ENCODE data around the gene CCDC91.

CCDC91 gene, protein sequence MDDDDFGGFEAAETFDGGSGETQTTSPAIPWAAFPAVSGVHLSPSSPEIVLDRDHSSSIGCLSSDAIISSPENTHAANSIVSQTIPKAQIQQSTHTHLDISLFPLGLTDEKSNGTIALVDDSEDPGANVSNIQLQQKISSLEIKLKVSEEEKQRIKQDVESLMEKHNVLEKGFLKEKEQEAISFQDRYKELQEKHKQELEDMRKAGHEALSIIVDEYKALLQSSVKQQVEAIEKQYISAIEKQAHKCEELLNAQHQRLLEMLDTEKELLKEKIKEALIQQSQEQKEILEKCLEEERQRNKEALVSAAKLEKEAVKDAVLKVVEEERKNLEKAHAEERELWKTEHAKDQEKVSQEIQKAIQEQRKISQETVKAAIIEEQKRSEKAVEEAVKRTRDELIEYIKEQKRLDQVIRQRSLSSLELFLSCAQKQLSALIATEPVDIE

DNA sequence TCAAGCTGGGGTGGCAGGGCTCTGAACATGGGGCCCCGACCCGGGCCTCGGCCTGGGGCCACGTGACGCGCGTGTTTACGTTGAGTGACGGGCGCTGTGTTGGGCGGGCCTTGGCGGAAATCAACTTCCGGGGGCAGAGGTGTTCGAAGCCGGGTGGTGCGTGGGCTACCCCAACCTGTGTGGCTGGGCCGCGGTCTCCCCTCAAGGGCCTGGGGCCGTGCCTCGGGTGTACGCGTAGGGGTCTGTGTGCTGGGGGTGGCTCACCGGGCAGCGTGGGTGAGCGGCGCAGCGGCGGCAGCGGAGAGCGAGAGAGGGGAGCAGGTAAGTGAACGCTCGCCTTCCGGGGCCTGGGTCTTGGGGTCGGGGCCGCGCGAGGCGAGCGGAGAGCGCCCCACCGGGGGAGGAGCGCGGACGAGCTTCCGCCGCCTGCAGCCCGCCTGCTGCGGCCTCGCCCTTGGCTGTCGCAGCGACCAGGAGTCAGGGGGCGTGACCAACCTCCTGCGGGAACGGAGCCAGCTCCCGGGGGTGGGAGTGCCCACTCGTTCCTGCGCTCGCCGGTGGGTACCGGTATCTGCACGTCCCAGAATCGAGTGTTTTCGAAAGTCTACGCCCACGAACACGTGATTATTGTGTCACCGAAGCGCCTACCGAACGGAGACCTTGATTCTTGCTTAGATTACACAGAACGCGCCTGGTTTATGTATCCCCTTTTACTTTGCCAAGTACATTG, at the start of gene CCDC91:
CCDC91 (plus strand) TSS at position 136 of the 730 bp plus-strand sequence. CDS start 66,760 bp downstream, outside the sequence.
- DNase-seq = peak; percentile 77

DNA sequence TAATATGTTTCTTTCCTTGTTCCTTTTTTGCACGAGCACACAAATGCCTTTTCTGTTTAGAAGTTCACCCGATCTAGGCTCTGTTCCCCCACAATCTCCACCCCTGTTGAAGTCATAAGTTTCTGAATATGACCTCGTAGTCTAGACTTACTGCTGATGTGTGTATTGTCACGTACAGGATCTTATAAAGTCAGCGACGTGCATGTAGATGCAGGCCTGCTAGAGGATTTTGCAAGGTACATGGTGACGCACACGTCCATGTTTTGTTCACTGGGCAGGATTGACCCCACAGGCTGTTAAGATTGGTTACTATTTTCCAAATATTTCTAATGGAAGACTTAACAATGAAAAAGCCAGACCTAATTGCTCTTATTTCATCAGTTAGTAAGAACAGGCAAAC, 46.2 kb upstream of the CCDC91 start:
- DNase-seq = no peak

DNA sequence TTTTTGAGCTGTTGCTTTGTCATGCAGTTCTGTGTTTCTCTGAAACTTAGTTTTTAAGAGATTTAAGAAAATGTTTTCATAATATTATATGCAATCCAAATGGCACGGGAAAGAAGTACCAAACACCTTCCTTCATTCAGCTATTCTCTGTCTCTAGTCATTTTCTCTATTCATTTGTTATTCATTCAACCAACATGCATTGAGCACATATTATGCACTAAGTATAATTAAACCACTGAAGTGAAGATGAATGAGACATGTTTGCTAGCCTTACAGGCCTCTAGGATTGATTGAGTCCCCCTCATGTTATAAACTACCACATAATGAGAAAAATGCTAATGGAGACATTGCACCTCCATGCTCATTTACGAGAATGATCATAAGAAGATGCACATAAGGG, 45.7 kb upstream of the CCDC91 start:
- DNase-seq = no peak

DNA sequence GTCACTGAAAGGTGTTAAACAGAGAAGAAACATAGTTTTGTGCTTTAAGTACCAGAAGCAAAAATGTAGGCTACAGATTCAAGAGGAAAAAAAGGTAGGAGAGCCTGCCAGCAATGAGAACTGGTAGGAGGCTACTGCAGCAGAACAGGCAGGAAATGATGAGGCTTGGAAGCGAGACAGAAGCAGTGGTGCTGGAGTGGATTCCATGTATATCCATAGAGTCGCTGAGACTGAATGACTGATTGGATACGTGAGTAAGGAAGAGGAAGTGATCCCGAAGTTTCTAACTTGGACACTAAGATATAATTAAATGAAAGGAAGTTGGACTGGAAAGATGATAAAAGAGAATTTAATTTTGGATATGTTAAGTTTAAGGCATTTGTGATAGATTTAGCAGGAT, 45.0 kb upstream of the CCDC91 start:
- DNase-seq = no peak

DNA sequence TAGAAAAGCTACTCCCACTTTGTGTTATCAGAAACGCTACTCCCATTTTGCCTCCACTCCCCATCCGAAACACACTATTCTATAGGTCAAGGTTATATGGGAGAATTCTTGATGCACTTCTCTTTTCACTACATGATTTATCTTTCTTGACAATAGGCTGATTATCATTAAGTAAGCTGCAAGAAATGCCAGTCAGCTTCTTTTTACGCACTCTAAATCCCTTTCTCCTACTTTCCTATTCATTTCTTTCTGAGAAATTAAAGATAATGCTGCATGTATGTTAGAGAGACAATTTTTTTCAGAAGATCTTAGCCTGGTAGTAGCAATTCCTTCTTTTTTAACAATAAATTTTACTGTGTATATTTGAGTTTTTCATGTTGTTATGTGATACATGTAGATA, 41.0 kb upstream of the CCDC91 start:
- DNase-seq = no peak

DNA sequence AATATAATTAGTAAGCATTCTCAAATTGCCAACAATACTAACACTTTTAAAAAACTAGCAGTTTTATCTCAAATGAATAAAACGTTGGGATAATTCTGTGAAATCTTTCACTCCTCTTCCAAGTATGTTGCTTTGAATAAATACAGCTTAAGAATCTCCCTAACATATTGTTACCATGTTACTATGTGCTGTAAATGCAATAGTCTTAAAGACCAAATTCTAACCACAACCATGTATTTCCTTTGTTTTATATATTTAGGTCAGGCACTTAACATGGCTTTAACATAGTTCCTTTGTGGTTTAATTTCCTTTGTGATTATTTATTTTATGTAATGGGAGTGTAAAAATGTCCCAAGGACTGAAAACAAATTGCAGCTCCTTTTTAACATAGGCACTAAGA, 33.9 kb upstream of the CCDC91 start:
- DNase-seq = no peak

DNA sequence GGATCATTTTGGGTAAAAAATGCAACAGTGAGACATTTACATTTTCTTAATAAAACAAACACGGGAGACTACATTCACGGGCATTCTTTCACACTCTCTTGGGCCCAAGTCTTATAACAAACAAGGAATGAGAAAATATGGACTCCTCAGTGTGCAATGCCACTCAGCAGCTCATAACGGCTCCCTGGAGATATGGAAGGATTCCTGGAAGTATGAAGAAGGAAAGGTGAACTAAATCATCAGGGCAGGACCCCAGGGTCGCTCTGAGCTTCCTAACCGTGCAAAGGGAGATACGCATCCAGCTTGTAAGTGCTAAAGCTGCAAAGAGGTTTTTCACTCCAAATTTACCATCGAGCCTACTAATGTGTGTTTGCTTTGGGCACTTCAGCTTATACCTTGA, 33.5 kb upstream of the CCDC91 start:
- DNase-seq = no peak

DNA sequence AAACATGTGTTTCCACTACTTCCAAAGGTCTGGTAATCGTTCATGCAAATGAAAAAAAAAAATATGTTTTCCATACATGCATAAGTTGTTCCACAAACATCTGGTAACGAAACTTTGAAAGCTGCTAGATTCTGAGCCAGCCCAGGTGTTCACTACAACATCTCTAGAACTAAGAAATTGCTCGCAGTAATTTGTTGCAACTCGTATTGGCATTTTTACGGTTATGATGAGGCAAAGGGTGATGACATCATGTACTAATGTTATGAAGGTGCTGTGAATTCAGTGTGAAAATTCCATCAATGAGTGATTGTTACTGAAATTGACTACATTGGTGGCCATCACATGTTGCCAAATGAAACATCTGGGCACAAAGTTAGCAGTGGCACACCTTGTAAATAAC, 31.9 kb upstream of the CCDC91 start:
- DNase-seq = no peak

DNA sequence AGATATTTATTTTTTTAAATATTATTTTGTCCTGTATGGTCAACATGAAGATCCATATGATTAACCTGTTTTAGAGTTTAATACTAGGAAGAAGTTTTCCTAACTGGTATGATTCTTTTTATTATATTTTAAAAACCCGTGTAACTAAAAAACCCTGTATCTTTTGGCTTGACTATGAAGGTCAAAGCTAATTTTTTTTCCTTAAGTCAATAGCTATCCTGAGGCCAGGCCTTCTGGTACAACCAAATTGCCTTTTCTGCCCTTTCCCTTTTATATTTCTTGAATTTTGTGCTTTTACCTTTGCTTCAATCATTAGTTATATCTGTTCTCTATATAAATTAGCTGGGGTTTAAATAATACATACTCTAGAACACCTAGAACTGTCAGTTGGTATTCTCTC, 30.6 kb upstream of the CCDC91 start:
- no peak for DNase-seq

DNA sequence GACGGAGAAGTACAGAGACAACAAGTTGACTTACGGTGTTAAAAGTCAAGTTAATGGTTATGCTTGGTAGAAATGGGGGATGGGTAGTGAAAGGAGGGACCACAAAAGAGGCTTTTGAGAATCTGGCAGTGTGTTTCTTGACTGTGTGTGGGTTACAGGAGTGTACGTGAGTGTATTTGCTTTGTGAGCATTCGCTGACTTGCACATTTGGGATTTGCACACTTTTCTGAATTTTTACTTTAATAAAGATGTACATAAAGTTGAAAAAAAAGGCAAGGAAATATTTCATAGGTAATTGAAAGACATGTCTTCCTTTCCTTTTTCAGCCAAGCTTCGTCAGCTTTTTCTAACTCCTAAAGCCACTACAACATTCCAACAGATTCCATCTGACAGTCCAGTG, 28.6 kb upstream of the CCDC91 start:
- no peak for DNase-seq

DNA sequence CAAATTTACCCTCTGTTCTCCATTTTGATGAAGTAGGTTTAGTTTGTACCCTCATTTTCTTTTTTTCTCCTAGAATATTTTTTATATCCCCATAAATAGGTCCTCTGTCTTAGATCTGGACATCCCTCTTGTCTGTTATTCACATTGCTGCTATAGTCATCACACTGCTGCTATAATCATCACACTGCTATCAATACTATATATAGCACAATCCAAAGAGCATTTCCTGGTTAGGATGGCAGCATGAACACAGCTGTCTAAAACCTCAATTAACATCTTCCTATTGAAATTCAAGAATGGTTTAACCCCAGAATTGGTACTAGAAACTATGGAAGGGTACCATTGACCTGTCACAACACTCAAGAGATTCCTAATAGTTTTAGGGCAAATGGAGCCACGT, 27.6 kb upstream of the CCDC91 start:
- DNase-seq = no peak

DNA sequence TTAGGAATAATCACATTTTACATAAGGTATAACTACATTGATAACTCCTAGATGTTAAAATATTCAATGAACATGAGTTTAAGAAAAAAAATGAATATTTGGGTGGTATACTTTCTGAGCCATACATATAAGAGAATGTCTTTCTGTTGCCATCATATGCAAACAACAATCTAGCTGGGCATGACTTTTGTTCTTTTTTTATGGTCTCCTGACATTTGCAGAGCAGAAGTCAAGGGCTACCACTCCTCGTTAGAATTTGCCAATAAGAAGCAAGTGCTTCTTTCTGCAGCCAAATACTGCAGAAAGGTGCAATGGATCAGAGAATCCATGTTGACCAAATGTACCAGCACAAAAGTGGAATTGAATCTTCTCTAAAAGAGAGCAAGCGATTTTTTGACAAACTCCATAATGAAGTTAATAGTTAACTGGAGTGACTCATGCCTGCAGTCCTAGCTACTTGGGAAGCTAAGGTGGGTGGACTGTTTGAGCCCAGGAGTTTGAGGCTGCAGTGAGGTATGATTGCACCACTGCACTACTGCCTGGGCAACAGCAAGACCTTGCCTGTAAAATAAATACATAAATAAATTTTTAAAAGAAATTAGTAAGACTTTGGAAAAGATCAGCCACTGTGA, 25.5 kb upstream of the CCDC91 start:
- DNase-seq = no peak

DNA sequence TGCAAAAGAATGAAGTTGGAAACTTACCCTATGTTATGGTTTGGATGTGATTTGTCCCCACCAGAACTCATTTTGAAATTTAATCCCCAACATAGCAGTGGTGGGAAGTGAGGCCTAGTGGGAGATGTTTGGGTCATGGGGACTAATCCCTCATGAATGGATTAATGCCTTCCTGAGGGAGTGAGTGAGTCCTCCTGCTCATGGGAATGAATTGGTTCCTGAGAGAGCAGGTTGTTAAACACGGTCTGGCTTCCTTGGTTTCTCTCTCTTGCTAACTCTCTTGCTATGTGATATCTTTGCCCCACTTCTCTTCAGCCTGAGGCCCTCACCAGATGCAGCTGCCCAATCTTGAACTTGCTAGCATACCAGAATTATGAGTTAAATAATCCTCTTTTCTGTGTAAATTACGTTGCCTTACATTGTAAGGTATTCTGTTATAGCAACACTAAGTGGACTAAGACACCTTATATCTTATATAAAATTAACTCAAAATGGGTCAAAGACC, 22.2 kb upstream of the CCDC91 start:
- DNase-seq = no peak

DNA sequence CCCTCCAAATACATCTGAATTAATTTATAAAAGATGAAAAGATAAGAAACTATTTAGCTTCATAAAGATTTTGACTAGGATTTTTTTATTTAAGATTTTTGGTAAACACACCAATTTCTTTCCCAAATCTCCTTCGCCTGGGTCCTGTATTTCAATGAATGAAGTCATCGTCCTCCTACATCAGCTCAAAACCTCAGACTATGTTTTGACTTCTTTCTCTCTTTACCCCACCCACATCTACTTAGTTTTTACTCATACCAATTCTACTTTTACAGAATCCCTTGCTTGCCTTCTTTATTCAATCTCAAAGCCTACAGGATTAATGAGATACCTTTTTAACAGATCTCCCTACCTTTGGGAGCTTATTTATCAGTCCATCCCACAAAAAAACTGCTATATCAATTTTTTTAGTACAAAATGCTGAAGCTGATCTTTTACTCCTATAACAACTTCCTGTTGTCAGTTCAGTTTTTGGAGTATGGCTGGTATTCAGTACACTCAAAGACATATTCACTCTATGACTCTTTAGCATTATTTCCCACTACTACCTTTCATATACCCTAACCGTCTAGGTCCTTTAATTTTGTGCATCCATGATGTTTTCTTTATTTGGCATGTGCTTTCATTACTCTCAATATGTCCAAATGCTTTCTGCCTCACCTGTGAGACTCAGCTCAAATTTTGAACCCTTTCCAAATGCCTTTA, 18.7 kb upstream of the CCDC91 start:
- DNase-seq = no peak

DNA sequence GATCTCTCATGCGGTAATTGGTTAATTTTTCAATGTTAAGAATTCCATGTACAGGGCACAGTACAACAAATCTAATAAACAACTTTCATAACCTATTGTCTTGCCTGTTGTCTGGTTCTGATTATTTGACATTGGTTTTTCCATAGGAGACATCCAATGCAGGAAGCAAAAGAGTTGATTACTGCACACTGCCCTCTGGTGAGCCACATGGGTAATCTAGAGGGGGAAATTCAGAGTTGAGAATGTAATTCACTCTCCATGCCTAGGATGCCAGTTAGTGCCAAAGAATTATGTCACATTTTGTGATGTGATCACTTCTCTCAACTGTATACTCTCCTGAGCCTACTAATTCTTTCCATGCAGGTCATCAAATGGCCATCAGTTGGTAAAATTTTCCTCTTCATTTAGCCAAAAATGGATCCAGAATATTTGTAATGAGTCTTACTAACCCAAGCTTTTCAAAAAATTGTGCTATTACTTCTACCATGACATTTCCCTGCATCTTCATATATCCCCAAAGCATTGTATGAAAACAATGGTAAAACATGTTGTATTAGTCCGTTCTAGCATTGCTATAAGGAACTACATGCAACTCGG, 17.7 kb upstream of the CCDC91 start:
- peak; percentile 79 for DNase-seq

DNA sequence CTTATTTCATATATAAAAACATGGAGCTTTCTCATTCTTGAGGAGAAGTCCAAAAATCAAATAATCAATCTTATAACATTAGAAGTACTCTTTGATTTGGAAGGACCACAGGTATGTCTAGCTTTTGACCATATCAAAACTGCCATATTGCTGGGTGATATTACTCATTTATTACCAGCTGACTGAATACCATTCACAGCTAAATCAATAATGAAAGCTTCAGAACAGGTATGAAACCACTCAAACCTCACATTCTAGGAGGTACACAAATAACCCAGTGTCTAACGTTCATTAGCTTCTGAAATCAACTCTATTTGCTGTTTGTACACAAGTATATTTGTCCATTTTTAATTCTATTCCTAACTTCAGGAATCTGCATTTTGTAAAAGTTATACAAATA, 16.8 kb upstream of the CCDC91 start:
- DNase-seq = no peak

DNA sequence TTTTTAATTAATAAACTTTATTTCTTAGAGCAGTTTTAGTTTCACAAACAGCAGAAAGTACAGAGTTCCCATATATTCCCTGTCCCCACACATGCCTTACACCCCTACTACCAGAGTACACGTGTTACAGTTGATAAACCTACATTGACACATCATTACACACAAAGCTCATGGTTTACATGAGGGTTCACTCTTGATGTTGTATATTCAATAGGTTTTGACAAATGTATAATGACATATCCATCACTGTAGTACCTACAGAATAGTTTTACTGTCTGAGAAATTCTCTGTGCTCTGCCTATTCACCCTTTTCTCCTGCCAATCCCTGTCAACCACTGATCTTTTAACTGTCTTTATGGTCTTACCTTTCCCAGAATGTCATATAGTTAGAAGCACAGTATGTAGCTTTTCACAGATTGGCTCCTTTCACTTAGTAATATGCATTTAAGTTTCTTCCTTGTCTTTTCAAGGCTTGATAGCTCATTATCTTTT, 15.1 kb upstream of the CCDC91 start:
- no peak for DNase-seq

DNA sequence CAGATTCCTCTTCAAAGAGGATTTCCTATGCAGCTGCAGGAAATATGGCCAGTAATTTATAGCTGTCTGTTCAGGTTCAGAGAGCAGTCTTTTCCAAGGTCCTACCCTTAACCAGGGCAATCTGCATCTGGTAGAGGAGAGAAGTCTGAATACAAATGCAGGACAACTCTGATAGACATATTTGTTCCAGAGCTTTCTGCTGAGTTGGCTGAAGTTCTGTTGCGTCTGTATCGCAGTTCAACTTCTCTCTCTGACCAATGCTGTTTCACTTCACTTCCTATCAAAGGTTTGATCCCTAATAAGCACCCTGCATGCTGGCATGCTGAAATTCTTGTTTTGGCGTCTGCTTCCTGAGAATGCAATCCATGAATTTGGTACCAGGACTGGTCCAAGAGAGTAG, 14.0 kb upstream of the CCDC91 start:
- DNase-seq = no peak

DNA sequence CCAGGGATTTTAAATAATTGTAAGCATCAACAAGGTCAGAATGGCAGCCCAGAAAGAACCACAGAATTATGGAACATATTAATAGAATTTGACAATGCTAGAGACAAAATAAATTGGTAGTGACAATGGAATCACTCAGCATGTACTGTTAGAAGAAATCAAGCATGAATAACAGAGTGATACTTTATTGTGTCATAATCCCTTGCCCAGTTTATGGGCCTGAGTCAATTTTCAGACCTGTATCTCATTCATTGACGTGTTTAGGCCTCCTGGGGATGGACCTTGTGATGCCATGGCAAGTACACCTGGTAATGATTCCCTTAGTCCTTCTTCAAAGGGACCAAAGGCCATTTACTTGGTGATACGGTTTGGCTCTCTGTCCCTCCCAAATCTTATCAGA, 12.8 kb upstream of the CCDC91 start:
- no peak for DNase-seq

DNA sequence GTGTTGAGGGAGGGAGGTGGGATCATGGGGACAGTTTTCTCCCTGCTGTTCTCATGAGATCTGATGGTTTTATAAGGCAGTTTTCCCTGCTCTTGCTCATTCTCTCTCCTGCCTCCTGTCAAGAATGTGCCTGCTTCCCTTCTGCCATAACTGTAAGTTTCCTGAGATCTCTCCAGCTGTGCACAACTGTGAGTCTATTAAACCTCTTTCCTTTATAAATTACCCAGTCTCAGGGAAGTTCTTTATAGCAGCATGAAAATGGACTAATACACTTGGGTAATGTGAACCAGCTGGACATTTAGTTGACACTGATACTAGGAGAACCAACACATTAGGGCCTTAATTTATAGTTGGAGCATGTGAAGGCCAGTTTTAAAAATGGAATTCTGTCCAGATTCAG, 12.4 kb upstream of the CCDC91 start:
- no peak for DNase-seq

DNA sequence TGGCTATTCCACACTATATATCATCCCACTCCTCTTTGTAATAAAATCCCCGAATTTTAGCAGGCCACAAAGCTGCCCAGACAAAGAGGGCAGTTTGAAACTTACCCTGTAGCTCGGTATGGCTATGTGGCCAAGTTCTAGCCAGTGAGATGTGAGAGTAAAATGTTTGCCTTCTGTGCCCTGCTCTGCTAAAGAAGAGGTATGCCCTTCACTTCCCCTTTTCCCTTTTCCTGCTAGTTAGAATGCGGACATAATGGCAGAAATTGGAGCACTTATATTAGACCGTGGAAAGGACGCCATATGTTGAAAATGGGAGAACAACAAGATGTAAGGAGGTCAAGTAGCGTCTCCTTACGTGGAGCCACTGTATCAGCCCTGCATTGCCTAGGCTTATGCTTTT, 11.5 kb upstream of the CCDC91 start:
- DNase-seq = no peak

DNA sequence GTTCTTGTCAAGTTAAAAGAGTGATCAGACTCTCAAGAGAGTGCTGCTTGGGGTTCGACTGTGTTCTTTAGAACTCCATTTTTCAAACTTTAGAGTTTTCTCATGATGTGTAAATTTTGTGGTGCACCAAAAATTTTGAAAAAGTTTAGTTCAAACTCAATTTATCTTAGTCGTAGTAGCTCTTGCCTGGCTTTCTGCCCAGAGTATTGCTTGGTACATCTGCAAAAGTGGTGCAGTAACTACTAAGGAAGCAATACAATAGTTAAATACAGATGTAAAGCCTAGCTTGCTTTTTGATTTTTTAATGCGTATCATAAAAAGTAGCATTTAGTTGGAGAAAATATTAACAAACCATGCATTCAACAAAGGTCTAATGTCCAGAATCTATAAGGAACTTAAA, 9.5 kb upstream of the CCDC91 start:
- no peak for DNase-seq

DNA sequence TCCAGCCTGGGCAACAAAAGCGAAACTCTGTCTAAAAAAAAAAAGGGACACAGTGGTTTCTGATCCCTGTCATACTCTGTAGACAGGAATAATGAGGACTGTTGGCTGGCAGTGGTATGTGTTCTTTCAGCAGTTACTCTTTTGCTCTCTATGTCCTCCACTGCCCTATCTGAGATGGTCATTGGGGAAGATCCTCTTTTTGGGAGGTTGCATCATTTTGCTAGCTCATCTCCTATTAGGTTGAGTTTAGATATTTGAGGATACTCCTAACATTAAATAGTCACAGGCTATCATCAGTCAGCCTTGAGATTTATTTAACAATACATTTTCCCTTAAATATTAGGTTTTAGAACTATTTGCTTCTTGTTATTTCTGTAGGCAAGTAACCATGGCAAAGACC, 5.9 kb upstream of the CCDC91 start:
- no peak for DNase-seq
